IMR-90 (cell line): ENCODE results near the gene NTSR1. TPM values are rescaled to one million over a fixed set of nuclear protein-coding genes. Genes with fewer than 3 reads are reported as not detected.

ENCODE experiments used
- ATAC-seq: fragments of 200-7000 bp; cut with Tn5 transposase; 2 replicates; pipeline ENCODE4 v1.9.1; 2020; ENCODE audit warnings: low read depth, mild to moderate bottlenecking, moderate library complexity
- BruUV-seq: library from RNA; stranded (reverse); fragments of 400-500 nt; replicated peaks from 2 replicates; lab custom pipeline; 2021; lab: Mats Ljungman, UMichigan
- CTCF ChIA-PET: fragments of 300-600 bp; formaldehyde crosslinking; extraction: SDS; loops from one replicate; lab custom pipeline; 2021; ENCODE audit warnings: antibody characterized with exemption; lab: Yijun Ruan, JAX
- POLR2A ChIA-PET: fragments of 300-600 bp; sonication (Branson Sonifier 250); formaldehyde crosslinking; loops from one replicate; lab custom pipeline; 2022; ENCODE audit warnings: antibody characterized with exemption; ENCODE audit not compliant: unreplicated experiment; lab: Charles Lee
- DNase-seq: peaks from one replicate; pipeline ENCODE4 v3.0.0; 2013
- H2AFZ ChIP-seq: replicated peaks from 2 replicates; pipeline ENCODE3; 2013; ENCODE audit warnings: low read length, mild to moderate bottlenecking; ENCODE audit not compliant: poor library complexity
- H2AK5ac ChIP-seq: 2 replicates; pipeline ENCODE4 v1.6.1; 2013; ENCODE audit warnings: low read depth, low read length, inconsistent platforms
- H2AK9ac ChIP-seq: replicated peaks from 2 replicates; pipeline ENCODE3; 2013; ENCODE audit warnings: mild to moderate bottlenecking, low read depth, low read length, moderate library complexity; ENCODE audit not compliant: poor library complexity
- H2BK120ac ChIP-seq: 2 replicates; pipeline ENCODE4 v1.6.1; 2013; ENCODE audit warnings: low read depth, low read length, inconsistent platforms
- H2BK15ac ChIP-seq: 3 replicates; pipeline ENCODE4 v1.6.1; 2013; ENCODE audit warnings: low read depth, low read length, inconsistent platforms
- H2BK20ac ChIP-seq: 2 replicates; pipeline ENCODE4 v1.6.1; 2013; ENCODE audit warnings: low read depth, mild to moderate bottlenecking, inconsistent platforms, low read length, moderate library complexity
- H2BK5ac ChIP-seq: 2 replicates; pipeline ENCODE4 v1.6.1; 2013; ENCODE audit warnings: mild to moderate bottlenecking, low read depth, low read length, inconsistent platforms; ENCODE audit not compliant: poor library complexity, severe bottlenecking
- H3K14ac ChIP-seq: replicated peaks from 2 replicates; pipeline ENCODE4 v1.6.1; 2013; ENCODE audit warnings: low read depth, low read length, inconsistent platforms
- H3K18ac ChIP-seq: 2 replicates; pipeline ENCODE4 v1.6.1; 2013; ENCODE audit warnings: low read depth, low read length, control low read depth
- H3K23ac ChIP-seq: 2 replicates; pipeline ENCODE4 v1.6.1; 2013; ENCODE audit warnings: low read depth, low read length, inconsistent platforms
- H3K27ac ChIP-seq: 2 replicates; pipeline ENCODE4 v1.5.1; 2013; ENCODE audit warnings: mild to moderate bottlenecking, control low read depth, low read length; ENCODE audit not compliant: insufficient read depth
- H3K27me3 ChIP-seq: 2 replicates; pipeline ENCODE4 v1.6.1; 2013; ENCODE audit warnings: low read length; ENCODE audit not compliant: control insufficient read depth, insufficient read depth
- H3K36me3 ChIP-seq: 2 replicates; pipeline ENCODE4 v1.6.1; 2013; ENCODE audit warnings: low read length, mixed read lengths; ENCODE audit not compliant: control insufficient read depth, insufficient read depth
- H3K4ac ChIP-seq: 2 replicates; pipeline ENCODE4 v1.6.1; 2013; ENCODE audit warnings: low read depth, low read length, inconsistent platforms
- H3K4me1 ChIP-seq: 2 replicates; pipeline ENCODE4 v1.6.1; 2013; ENCODE audit warnings: low read length, mixed read lengths; ENCODE audit not compliant: control insufficient read depth, insufficient read depth
- H3K4me2 ChIP-seq: 2 replicates; pipeline ENCODE4 v1.6.1; 2013; ENCODE audit warnings: low read depth, mild to moderate bottlenecking, control low read depth, low read length, moderate library complexity
- H3K4me3 ChIP-seq: 2 replicates; pipeline ENCODE4 v1.5.1; 2013; ENCODE audit warnings: low read depth, mild to moderate bottlenecking, control low read depth, low read length, moderate library complexity; ENCODE audit not compliant: insufficient read depth
- H3K56ac ChIP-seq: 2 replicates; pipeline ENCODE4 v1.6.1; 2013; ENCODE audit warnings: low read length, inconsistent platforms; ENCODE audit not compliant: insufficient read depth; ENCODE audit errors: extremely low read depth
- H3K79me1 ChIP-seq, 2 experiments: 2 replicates each; pipeline ENCODE4 v1.6.1; 2013; ENCODE audit warnings: low read length in 2 of 2, inconsistent platforms in 1 of 2, low read depth in 1 of 2
- H3K9ac ChIP-seq: 2 replicates; pipeline ENCODE4 v1.6.1; 2013; ENCODE audit warnings: low read depth, low read length, control low read depth
- H3K9me1 ChIP-seq: 2 replicates; pipeline ENCODE4 v1.6.1; 2013; ENCODE audit warnings: low read length, inconsistent platforms; ENCODE audit not compliant: insufficient read depth
- H3K9me3 ChIP-seq: 2 replicates; pipeline ENCODE4 v1.6.1; 2013; ENCODE audit warnings: low read length; ENCODE audit not compliant: control insufficient read depth, insufficient read depth
- H4K20me1 ChIP-seq: 2 replicates; pipeline ENCODE4 v1.6.1; 2013; ENCODE audit warnings: low read length, inconsistent platforms; ENCODE audit not compliant: insufficient read depth
- H4K5ac ChIP-seq: 2 replicates; pipeline ENCODE4 v1.6.1; 2013; ENCODE audit warnings: mild to moderate bottlenecking, low read depth, low read length, control low read depth
- H4K8ac ChIP-seq, 2 experiments: 2 replicates each; pipeline ENCODE4 v1.6.1; 2013; ENCODE audit warnings: low read depth in 2 of 2, low read length in 2 of 2, control low read depth in 1 of 2, inconsistent platforms in 1 of 2
- H4K91ac ChIP-seq: 2 replicates; pipeline ENCODE4 v1.6.1; 2013; ENCODE audit warnings: low read depth, low read length, inconsistent platforms; ENCODE audit not compliant: insufficient read depth
- CEBPB ChIP-seq: IDR thresholded peaks from 2 replicates; pipeline ENCODE4 v1.6.1; 2012; ENCODE audit warnings: low read depth, low read length, improper control_type of control experiment
- FOS ChIP-seq: fragments of 150-350 bp; IDR thresholded peaks from 2 replicates; pipeline ENCODE4 v1.6.1; 2016; ENCODE audit warnings: low read depth, low read length
- MAZ ChIP-seq: IDR thresholded peaks from 2 replicates; pipeline ENCODE4 v1.6.1; 2012; ENCODE audit warnings: low read depth, mild to moderate bottlenecking, low read length, improper control_type of control experiment, moderate library complexity, borderline replicate concordance
- POLR2A ChIP-seq: IDR thresholded peaks from 2 replicates; pipeline ENCODE4 v1.6.1; 2012; ENCODE audit warnings: mild to moderate bottlenecking, low read depth, low read length
- WGBS, 2 experiments: methylation state at CpG; one replicate each; pipeline versions ENCODE4 v1.1.5 to v1.1.7; 2013; ENCODE audit warnings: missing lambda C conversion rate in 2 of 2; ENCODE audit not compliant: insufficient read length in 1 of 2; ENCODE audit errors: extremely low coverage in 2 of 2; 5-methylcytosine and 5-hydroxymethylcytosine counted together
- dilution Hi-C: fragments of 300-500 bp; cut with HindIII; formaldehyde crosslinking; loops from one replicate; pipeline ENCODE4 v1.14.3; 2018; ENCODE audit warnings: low sequenced_read_pairs; ENCODE audit not compliant: unreplicated experiment
- in situ Hi-C: fragments of 300-500 bp; cut with MboI; formaldehyde crosslinking; loops from 3 replicates; pipeline ENCODE4 v1.14.3; 2019; ENCODE audit warnings: low sequenced_read_pairs, inconsistent platforms, mixed read lengths
- intact Hi-C: fragments of 100-400 bp; cut with micrococcal nuclease; formaldehyde crosslinking; loops from 2 replicates; pipeline ENCODE4 v1.10.0; 2022
- polyA plus RNA-seq, 3 experiments: library from polyadenylated mRNA; depleted of rRNA; stranded (reverse); fragments of >200 nt; gene quantifications; 2 replicates each; pipeline ENCODE4 v1.2.3, GENCODE V29; 2012; ENCODE audit warnings: low replicate concordance in 1 of 3
- total RNA-seq: library from RNA; depleted of rRNA; stranded (reverse); fragments of >200 nt; gene quantifications from 2 replicates; pipeline ENCODE4 v1.2.3, GENCODE V29; 2012
- TF ChIP-seq, protein P1 (sequence below): fragments of 150-350 bp; IDR thresholded peaks from 2 replicates; pipeline ENCODE4 v1.6.1; 2017; ENCODE audit warnings: mild to moderate bottlenecking, antibody characterized with exemption, low read length, low read depth

Gene NTSR1
- total and polyA plus RNA-seq, 2 of the 4 experiments (the other 2 are of a cell fraction), result 0.54 to 1.8 TPM

DNA sequence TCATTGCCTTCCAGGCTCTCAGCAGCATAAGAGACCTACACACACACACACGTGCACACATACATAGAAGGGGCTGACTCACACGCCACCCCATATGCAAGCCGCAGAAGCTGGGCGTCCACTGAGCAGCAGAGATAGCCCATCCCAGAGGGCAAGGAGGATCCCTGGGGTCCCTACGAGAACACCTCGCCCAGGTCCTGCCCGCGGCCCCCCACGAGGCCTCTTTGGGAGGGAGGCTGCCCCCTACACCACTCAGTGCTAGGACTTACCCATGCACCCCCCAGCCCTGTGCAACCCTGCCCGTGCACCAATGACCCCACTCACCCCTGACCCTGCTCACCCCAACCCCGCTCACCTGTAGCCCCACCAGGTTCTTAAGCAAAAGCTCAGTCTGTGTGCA lies 20.6 kb upstream of the NTSR1 start:
- no peak overlapping the region for H2BK15ac ChIP-seq
- no peak overlapping the region for H3K14ac ChIP-seq
- no peak overlapping the region for H3K23ac ChIP-seq
- no peak overlapping the region for H3K4me3 ChIP-seq
- no peak overlapping the region for H3K4ac ChIP-seq
- H3K9me3 ChIP-seq, result no peaks in the 10 kb centered on the region
- no peak overlapping the region for H3K56ac ChIP-seq
- H2AK5ac ChIP-seq, result no peak overlapping the region
- intact Hi-C loops, result no loop called here
- peaks cover 26% of the 10 kb centered on the region for H3K27me3 ChIP-seq
- H4K8ac ChIP-seq, result no peak overlapping the region
- no peak overlapping the region for H4K5ac ChIP-seq
- H3K9me1 ChIP-seq, result no peaks in the 10 kb centered on the region
- no peak overlapping the region for H2BK5ac ChIP-seq
- WGBS, 2 experiments, result 80% methylated on average over 5 of the region's 11 CpGs; no CpG with 5 or more reads in 1 of the 2 experiments
- TF ChIP-seq MAZ, result no peak
- no peak for TF ChIP-seq CEBPB
- TF ChIP-seq, protein P1, sequence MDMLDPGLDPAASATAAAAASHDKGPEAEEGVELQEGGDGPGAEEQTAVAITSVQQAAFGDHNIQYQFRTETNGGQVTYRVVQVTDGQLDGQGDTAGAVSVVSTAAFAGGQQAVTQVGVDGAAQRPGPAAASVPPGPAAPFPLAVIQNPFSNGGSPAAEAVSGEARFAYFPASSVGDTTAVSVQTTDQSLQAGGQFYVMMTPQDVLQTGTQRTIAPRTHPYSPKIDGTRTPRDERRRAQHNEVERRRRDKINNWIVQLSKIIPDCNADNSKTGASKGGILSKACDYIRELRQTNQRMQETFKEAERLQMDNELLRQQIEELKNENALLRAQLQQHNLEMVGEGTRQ, result no peak
- TF ChIP-seq FOS, result no peak
- no peak for TF ChIP-seq POLR2A
- ATAC-seq, result no peak
- H2AFZ ChIP-seq, result no peak overlapping the region
- H3K27ac ChIP-seq, result no peak overlapping the region
- no peak overlapping the region for H2AK9ac ChIP-seq
- H4K91ac ChIP-seq, result no peak overlapping the region
- no TSS peak for BruUV-seq
- ChIA-PET CTCF (interaction anchor here (1.6 kb wide), 1 partner anchor 10 kb away, joined by 3 read pairs; no protein-coding TSS in a partner anchor), POLR2A (no interaction called here)
- H3K79me1 ChIP-seq, result no peaks in the 10 kb centered on the region
- no peaks in the 10 kb centered on the region for H4K20me1 ChIP-seq
- in situ Hi-C loops, result loop anchor here (25.0 kb wide), 1 partner anchor 324 kb away; the partner anchor contains the start of gene BHLHE23
- no peak overlapping the region for H3K9ac ChIP-seq
- H3K18ac ChIP-seq, result no peak overlapping the region
- no peak overlapping the region for H2BK20ac ChIP-seq
- no peak for DNase-seq
- H3K36me3 ChIP-seq, result no peaks in the 10 kb centered on the region
- dilution Hi-C loops, result no loop called here
- no peaks in the 10 kb centered on the region for H3K4me1 ChIP-seq
- H3K4me2 ChIP-seq, result no peak overlapping the region
- H2BK120ac ChIP-seq, result no peak overlapping the region
